GM12878 (cell line): ENCODE measurements around the gene IRF2. TPM values are rescaled to one million over a fixed set of nuclear protein-coding genes. Genes with fewer than 3 reads are reported as not detected.

Source experiments
- ATF7 ChIP-seq: fragments of 450-650 bp; IDR thresholded peaks from 2 replicates; pipeline ENCODE4 v1.6.1; 2016; ENCODE audit warnings: low read depth, mild to moderate bottlenecking
- BCLAF1 ChIP-seq: fragments of 450-650 bp; IDR thresholded peaks from 2 replicates; pipeline ENCODE4 v1.6.1; 2017; ENCODE audit warnings: antibody characterized with exemption, mild to moderate bottlenecking, moderate library complexity
- CBX5 ChIP-seq: sonication (generic); IDR thresholded peaks from 2 replicates; pipeline ENCODE4 v1.6.1; 2016; ENCODE audit warnings: low read depth, moderate library complexity, mild to moderate bottlenecking, inconsistent platforms
- CHD1 ChIP-seq: IDR thresholded peaks from 2 replicates; pipeline ENCODE4 v1.6.1; 2012; ENCODE audit warnings: low read depth, low read length, improper control_type of control experiment
- EED ChIP-seq: sonication (generic); IDR thresholded peaks from 2 replicates; pipeline ENCODE4 v1.6.1; 2016; ENCODE audit warnings: antibody characterized with exemption, low read depth
- FOS ChIP-seq: IDR thresholded peaks from 3 replicates; pipeline ENCODE4 v1.6.1; 2011; ENCODE audit warnings: borderline replicate concordance; ENCODE audit not compliant: insufficient read length; ENCODE audit errors: extremely low read depth
- FOXM1 ChIP-seq: IDR thresholded peaks from 2 replicates; pipeline ENCODE4 v1.6.1; 2012; ENCODE audit warnings: low read depth, mild to moderate bottlenecking, inconsistent platforms, low read length, moderate library complexity
- HDAC2 ChIP-seq: fragments of 200-600 bp; sonication (generic); IDR thresholded peaks from 2 replicates; pipeline ENCODE4 v1.6.1; 2017
- IKZF2 ChIP-seq, 2 experiments: fragments of 450-650 bp; IDR thresholded peaks; 2 replicates each; pipeline ENCODE4 v1.6.1; 2017; ENCODE audit warnings: mild to moderate bottlenecking in 2 of 2, moderate library complexity in 2 of 2
- IRF4 ChIP-seq: IDR thresholded peaks from 2 replicates; pipeline ENCODE4 v1.6.1; 2011; ENCODE audit warnings: low read depth, low read length
- JUND ChIP-seq: IDR thresholded peaks from 2 replicates; pipeline ENCODE4 v1.6.1; 2012; ENCODE audit warnings: low read depth, mild to moderate bottlenecking, low read length, improper control_type of control experiment, moderate library complexity
- MLLT1 ChIP-seq: fragments of 450-650 bp; IDR thresholded peaks from 2 replicates; pipeline ENCODE4 v1.6.1; 2016; ENCODE audit warnings: mild to moderate bottlenecking
- MYB ChIP-seq: fragments of 150-350 bp; IDR thresholded peaks from 2 replicates; pipeline ENCODE4 v1.6.1; 2014; ENCODE audit warnings: mild to moderate bottlenecking, low read depth, low read length, borderline replicate concordance
- NKRF ChIP-seq: fragments of 450-650 bp; conservative IDR thresholded peaks from 2 replicates; pipeline ENCODE4 v1.6.1; 2017; ENCODE audit warnings: mild to moderate bottlenecking, moderate library complexity
- NR2C1 ChIP-seq: fragments of 450-650 bp; IDR thresholded peaks from 2 replicates; pipeline ENCODE4 v1.6.1; 2017; ENCODE audit warnings: antibody characterized with exemption, mild to moderate bottlenecking, moderate library complexity
- POLR2AphosphoS2 ChIP-seq: IDR thresholded peaks from 2 replicates; pipeline ENCODE4 v1.6.1; 2011; ENCODE audit warnings: low read depth, mild to moderate bottlenecking, low read length, improper control_type of control experiment, moderate library complexity
- RELA ChIP-seq: fragments of 450-650 bp; IDR thresholded peaks from 2 replicates; pipeline ENCODE4 v1.8.0; 2014; ENCODE audit warnings: borderline replicate concordance; ENCODE audit not compliant: partially characterized antibody
- SIX5 ChIP-seq: IDR thresholded peaks from 2 replicates; pipeline ENCODE4 v1.6.1; 2011; ENCODE audit warnings: mild to moderate bottlenecking, low read depth, low read length, moderate library complexity; ENCODE audit not compliant: severe bottlenecking
- TARDBP ChIP-seq: IDR thresholded peaks from 2 replicates; pipeline ENCODE4 v1.6.1; 2016; ENCODE audit warnings: borderline replicate concordance
- YBX1 ChIP-seq: fragments of 450-650 bp; IDR thresholded peaks from 2 replicates; pipeline ENCODE4 v1.6.1; 2016; ENCODE audit warnings: antibody characterized with exemption
- ZNF622 ChIP-seq: fragments of 450-650 bp; IDR thresholded peaks from 2 replicates; pipeline ENCODE4 v1.6.1; 2017; ENCODE audit warnings: mild to moderate bottlenecking, inconsistent platforms
- polyA plus RNA-seq, 11 experiments: library from polyadenylated mRNA; depleted of rRNA in 4 of 11; unstranded in 6 of 11; stranded (reverse) in 5 of 11; fragments of >200 nt; fragmentation: Nextera tagmentation in 4 of 11; fragmentation: Illumina TruSeq in 1 of 11; extraction: Ambion mirVana in 4 of 11; extraction: Trizol in 1 of 11; gene quantifications; 1 replicate in 1 of 11; 2 replicates in 10 of 11; pipeline versions ENCODE4 v1.2.1 to v1.2.3, GENCODE V29; 2011 to 2016; ENCODE audit warnings: inconsistent platforms in 2 of 11, missing spikeins in 2 of 11, low read depth in 1 of 11
- total RNA-seq, 4 experiments: library from RNA; depleted of rRNA in 3 of 4; stranded (reverse); fragments of >200 nt in 3 of 4; fragmentation: Illumina TruSeq in 1 of 4; extraction: Trizol in 1 of 4; gene quantifications; 2 replicates each; pipeline versions ENCODE4 v1.2.1 to v1.2.3, GENCODE V29; 2013 to 2021
- TF ChIP-seq, protein P1 (sequence below): IDR thresholded peaks from 2 replicates; pipeline ENCODE4 v1.6.1; 2012; ENCODE audit warnings: low read depth, low read length, improper control_type of control experiment
- TF ChIP-seq, protein P2 (sequence below): IDR thresholded peaks from 2 replicates; pipeline ENCODE4 v1.6.1; 2012; ENCODE audit warnings: low read depth, low read length, improper control_type of control experiment

IRF2 gene
- total and polyA plus RNA-seq, 10 of the 15 experiments (the other 5 are each of a cell fraction or from before 2014, with no cell fraction given) = 45.1 to 99.3 (median 58.9) TPM

DNA sequence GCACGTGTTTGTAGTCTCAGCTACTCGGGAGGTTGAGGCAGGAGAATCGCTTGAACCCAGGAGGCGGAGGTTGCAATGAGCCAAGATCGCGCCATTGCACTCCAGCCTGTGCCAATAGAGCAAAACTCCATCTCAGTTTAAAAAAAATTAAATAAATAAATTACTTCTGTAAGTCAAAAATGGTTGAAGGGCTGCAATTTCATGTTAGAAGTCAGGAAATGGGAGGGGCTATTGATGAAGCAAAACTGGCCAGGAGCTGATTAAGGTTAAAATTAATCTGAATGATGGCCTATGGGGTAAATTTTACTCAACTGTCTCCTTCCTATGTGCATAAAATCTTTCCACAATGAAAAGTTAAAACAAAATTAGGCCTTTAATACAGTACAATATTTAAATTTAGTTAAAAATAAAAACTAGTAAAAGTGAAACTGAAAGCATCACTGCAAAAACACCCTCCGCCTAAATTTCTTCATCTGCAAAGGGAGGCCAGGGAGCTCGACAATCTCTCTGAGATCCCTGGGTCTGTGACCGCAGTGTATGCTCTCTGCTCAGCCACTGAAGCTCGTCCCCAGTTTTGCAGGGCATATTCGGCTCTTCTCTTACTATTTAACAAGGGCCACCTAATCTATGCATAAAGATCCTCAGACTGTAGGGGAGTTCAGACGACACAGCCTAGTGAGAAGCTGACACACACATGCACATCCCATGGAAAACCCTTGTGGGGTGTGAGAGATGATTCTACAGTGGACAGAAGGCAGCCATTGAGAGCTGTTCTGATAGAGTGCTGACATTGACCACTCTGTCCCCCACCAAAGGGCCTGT, 57.2 kb downstream of the IRF2 start (continued):
- TF ChIP-seq, protein P1, sequence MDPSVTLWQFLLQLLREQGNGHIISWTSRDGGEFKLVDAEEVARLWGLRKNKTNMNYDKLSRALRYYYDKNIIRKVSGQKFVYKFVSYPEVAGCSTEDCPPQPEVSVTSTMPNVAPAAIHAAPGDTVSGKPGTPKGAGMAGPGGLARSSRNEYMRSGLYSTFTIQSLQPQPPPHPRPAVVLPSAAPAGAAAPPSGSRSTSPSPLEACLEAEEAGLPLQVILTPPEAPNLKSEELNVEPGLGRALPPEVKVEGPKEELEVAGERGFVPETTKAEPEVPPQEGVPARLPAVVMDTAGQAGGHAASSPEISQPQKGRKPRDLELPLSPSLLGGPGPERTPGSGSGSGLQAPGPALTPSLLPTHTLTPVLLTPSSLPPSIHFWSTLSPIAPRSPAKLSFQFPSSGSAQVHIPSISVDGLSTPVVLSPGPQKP = no peak
- no peak for TF ChIP-seq TARDBP
- no peak for TF ChIP-seq CBX5
- no peak for TF ChIP-seq FOS
- no peak for TF ChIP-seq HDAC2
- no peak for TF ChIP-seq BCLAF1
- peak in 1 of 2 experiments; percentile 10; a peak in 2 of 4 replicates for TF ChIP-seq IKZF2 (IDR thresholded peaks at IDR 0.05)
- TF ChIP-seq ATF7 = no peak
- TF ChIP-seq NKRF = no peak
- TF ChIP-seq RELA = no peak
- no peak for TF ChIP-seq JUND
- TF ChIP-seq POLR2AphosphoS2 = no peak
- peak; percentile 90 for TF ChIP-seq MLLT1
- TF ChIP-seq SIX5 = no peak
- TF ChIP-seq FOXM1 = 0 out of 2 replicates have a peak, but pooled peaks have one; percentile 11
- TF ChIP-seq MYB = no peak
- no peak for TF ChIP-seq ZNF622
- TF ChIP-seq, protein P2, sequence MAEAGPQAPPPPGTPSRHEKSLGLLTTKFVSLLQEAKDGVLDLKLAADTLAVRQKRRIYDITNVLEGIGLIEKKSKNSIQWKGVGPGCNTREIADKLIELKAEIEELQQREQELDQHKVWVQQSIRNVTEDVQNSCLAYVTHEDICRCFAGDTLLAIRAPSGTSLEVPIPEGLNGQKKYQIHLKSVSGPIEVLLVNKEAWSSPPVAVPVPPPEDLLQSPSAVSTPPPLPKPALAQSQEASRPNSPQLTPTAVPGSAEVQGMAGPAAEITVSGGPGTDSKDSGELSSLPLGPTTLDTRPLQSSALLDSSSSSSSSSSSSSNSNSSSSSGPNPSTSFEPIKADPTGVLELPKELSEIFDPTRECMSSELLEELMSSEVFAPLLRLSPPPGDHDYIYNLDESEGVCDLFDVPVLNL = no peak
- TF ChIP-seq EED = peak; percentile 61
- no peak for TF ChIP-seq YBX1
- TF ChIP-seq IRF4 = peak; percentile 52; the same call in 1 of the 2 replicates
- TF ChIP-seq NR2C1 = no peak
- TF ChIP-seq CHD1 = no peak
